GM12878 (cell line): ENCODE measurements around the gene G3BP1.

Experiments
- EZH2 ChIP-seq: IDR thresholded peaks from 2 replicates; pipeline ENCODE4 v1.6.1; 2012; ENCODE audit warnings: low read depth, mild to moderate bottlenecking, control low read depth, inconsistent platforms, low read length, borderline replicate concordance; ENCODE audit not compliant: control insufficient read depth
- FOS ChIP-seq: IDR thresholded peaks from 3 replicates; pipeline ENCODE4 v1.6.1; 2011; ENCODE audit warnings: borderline replicate concordance; ENCODE audit not compliant: insufficient read length; ENCODE audit errors: extremely low read depth
- GABPA ChIP-seq: IDR thresholded peaks from 2 replicates; pipeline ENCODE4 v1.6.1; 2014; ENCODE audit warnings: antibody characterized with exemption, low read depth, mild to moderate bottlenecking, inconsistent platforms
- MYC ChIP-seq: IDR thresholded peaks from 2 replicates; pipeline ENCODE4 v1.6.1; 2011; ENCODE audit warnings: mild to moderate bottlenecking, low read length, moderate library complexity, inconsistent platforms; ENCODE audit not compliant: insufficient read depth, insufficient replicate concordance, insufficient read length, severe bottlenecking
- NRF1 ChIP-seq: conservative IDR thresholded peaks from 2 replicates; pipeline ENCODE4 v1.6.1; 2011; ENCODE audit warnings: mild to moderate bottlenecking, low read depth, low read length, improper control_type of control experiment
- POLR2AphosphoS2 ChIP-seq: IDR thresholded peaks from 2 replicates; pipeline ENCODE4 v1.6.1; 2011; ENCODE audit warnings: low read depth, mild to moderate bottlenecking, low read length, improper control_type of control experiment, moderate library complexity
- POLR2AphosphoS5 ChIP-seq: IDR thresholded peaks from 2 replicates; pipeline ENCODE4 v1.6.1; 2011; ENCODE audit warnings: mild to moderate bottlenecking, low read length, inconsistent platforms
- RAD21 ChIP-seq: IDR thresholded peaks from 2 replicates; pipeline ENCODE4 v1.6.1; 2011; ENCODE audit warnings: mild to moderate bottlenecking, low read depth, low read length, moderate library complexity; ENCODE audit not compliant: insufficient read depth
- ZNF274 ChIP-seq: IDR thresholded peaks from one replicate; pipeline ENCODE4 v1.8.0; 2011; ENCODE audit not compliant: insufficient read length, insufficient read depth
- TF ChIP-seq, protein P1 (sequence below), 3 experiments: IDR thresholded peaks in 2 of 3; conservative IDR thresholded peaks in 1 of 3; 2 replicates each; pipeline ENCODE4 v1.5.1; 2011; ENCODE audit warnings: low read depth in 3 of 3, low read length in 3 of 3, mild to moderate bottlenecking in 3 of 3, control low read depth in 2 of 3, moderate library complexity in 2 of 3, inconsistent platforms in 1 of 3, mixed read lengths in 1 of 3; ENCODE audit not compliant: control insufficient read depth in 2 of 3, insufficient read depth in 1 of 3; ENCODE audit errors: extremely low read depth in 1 of 3
- TF ChIP-seq, protein P2 (sequence below): IDR thresholded peaks from 2 replicates; pipeline ENCODE4 v1.6.1; 2011; ENCODE audit warnings: borderline replicate concordance, low read depth, mild to moderate bottlenecking, moderate library complexity, mixed read lengths, low read length; ENCODE audit not compliant: insufficient read depth; ENCODE audit errors: extremely low read length
- TF ChIP-seq, protein P3 (sequence below): IDR thresholded peaks from 2 replicates; pipeline ENCODE4 v1.6.1; 2012; ENCODE audit warnings: low read length, inconsistent platforms
- TF ChIP-seq, protein P4 (sequence below): fragments of 450-650 bp; IDR thresholded peaks from 2 replicates; pipeline ENCODE4 v1.6.1; 2017; ENCODE audit warnings: mild to moderate bottlenecking, moderate library complexity

DNA sequence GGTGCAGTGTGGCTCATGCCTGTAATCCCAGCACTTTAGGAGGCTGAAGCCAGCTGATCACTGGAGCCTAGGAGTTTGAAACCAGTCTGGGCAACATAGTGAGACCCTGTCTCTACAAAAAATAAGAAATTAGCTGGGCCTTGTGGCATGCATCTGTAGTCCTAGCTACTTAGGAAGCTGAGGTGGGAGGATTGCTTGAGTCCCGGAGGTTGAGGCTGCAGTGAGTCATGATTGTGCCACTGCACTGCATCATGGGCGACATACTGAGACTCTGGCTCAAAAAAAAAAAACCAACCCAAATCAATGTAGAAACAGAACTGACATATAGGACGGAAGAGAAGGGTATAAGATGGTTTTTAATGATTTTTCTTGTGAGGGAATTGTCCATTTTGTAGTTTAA lies 27.7 kb downstream of the G3BP1 start:
- TF ChIP-seq GABPA (no peak), FOS (no peak), RAD21 (no peak), POLR2AphosphoS2 (no peak), ZNF274 (no peak), POLR2AphosphoS5 (no peak), EZH2 (no peak), NRF1 (no peak), MYC (no peak)
- TF ChIP-seq, protein P1, sequence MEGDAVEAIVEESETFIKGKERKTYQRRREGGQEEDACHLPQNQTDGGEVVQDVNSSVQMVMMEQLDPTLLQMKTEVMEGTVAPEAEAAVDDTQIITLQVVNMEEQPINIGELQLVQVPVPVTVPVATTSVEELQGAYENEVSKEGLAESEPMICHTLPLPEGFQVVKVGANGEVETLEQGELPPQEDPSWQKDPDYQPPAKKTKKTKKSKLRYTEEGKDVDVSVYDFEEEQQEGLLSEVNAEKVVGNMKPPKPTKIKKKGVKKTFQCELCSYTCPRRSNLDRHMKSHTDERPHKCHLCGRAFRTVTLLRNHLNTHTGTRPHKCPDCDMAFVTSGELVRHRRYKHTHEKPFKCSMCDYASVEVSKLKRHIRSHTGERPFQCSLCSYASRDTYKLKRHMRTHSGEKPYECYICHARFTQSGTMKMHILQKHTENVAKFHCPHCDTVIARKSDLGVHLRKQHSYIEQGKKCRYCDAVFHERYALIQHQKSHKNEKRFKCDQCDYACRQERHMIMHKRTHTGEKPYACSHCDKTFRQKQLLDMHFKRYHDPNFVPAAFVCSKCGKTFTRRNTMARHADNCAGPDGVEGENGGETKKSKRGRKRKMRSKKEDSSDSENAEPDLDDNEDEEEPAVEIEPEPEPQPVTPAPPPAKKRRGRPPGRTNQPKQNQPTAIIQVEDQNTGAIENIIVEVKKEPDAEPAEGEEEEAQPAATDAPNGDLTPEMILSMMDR (IDR thresholded peaks at IDR 0.05 in 2 of 3, conservative IDR thresholded peaks at IDR 0.05 in 1 of 3; ENCODE audit: control insufficient read depth in 2 of 3, extremely low read depth in 1 of 3, insufficient read depth in 1 of 3, low read depth in 3 of 3, low read length in 3 of 3), result no peak
- TF ChIP-seq, protein P2, sequence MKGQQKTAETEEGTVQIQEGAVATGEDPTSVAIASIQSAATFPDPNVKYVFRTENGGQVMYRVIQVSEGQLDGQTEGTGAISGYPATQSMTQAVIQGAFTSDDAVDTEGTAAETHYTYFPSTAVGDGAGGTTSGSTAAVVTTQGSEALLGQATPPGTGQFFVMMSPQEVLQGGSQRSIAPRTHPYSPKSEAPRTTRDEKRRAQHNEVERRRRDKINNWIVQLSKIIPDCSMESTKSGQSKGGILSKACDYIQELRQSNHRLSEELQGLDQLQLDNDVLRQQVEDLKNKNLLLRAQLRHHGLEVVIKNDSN, result no peak
- TF ChIP-seq, protein P3, sequence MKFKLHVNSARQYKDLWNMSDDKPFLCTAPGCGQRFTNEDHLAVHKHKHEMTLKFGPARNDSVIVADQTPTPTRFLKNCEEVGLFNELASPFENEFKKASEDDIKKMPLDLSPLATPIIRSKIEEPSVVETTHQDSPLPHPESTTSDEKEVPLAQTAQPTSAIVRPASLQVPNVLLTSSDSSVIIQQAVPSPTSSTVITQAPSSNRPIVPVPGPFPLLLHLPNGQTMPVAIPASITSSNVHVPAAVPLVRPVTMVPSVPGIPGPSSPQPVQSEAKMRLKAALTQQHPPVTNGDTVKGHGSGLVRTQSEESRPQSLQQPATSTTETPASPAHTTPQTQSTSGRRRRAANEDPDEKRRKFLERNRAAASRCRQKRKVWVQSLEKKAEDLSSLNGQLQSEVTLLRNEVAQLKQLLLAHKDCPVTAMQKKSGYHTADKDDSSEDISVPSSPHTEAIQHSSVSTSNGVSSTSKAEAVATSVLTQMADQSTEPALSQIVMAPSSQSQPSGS, result no peak
- TF ChIP-seq, protein P4, sequence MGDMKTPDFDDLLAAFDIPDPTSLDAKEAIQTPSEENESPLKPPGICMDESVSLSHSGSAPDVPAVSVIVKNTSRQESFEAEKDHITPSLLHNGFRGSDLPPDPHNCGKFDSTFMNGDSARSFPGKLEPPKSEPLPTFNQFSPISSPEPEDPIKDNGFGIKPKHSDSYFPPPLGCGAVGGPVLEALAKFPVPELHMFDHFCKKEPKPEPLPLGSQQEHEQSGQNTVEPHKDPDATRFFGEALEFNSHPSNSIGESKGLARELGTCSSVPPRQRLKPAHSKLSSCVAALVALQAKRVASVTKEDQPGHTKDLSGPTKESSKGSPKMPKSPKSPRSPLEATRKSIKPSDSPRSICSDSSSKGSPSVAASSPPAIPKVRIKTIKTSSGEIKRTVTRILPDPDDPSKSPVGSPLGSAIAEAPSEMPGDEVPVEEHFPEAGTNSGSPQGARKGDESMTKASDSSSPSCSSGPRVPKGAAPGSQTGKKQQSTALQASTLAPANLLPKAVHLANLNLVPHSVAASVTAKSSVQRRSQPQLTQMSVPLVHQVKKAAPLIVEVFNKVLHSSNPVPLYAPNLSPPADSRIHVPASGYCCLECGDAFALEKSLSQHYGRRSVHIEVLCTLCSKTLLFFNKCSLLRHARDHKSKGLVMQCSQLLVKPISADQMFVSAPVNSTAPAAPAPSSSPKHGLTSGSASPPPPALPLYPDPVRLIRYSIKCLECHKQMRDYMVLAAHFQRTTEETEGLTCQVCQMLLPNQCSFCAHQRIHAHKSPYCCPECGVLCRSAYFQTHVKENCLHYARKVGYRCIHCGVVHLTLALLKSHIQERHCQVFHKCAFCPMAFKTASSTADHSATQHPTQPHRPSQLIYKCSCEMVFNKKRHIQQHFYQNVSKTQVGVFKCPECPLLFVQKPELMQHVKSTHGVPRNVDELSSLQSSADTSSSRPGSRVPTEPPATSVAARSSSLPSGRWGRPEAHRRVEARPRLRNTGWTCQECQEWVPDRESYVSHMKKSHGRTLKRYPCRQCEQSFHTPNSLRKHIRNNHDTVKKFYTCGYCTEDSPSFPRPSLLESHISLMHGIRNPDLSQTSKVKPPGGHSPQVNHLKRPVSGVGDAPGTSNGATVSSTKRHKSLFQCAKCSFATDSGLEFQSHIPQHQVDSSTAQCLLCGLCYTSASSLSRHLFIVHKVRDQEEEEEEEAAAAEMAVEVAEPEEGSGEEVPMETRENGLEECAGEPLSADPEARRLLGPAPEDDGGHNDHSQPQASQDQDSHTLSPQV, result no peak
